PC-9 (cell line): ENCODE results near the gene EYA4. TPM values are rescaled to one million over a fixed set of nuclear protein-coding genes. Genes with fewer than 3 reads are reported as not detected.

Experiments
- BruUV-seq: library from RNA; stranded (reverse); fragments of 400-500 nt; replicated peaks from 2 replicates; lab custom pipeline; 2021; lab: Mats Ljungman, UMichigan
- CTCF ChIA-PET: fragments of 300-600 bp; sonication (Branson Sonifier 250); formaldehyde crosslinking; loops from one replicate; lab custom pipeline; 2022; ENCODE audit warnings: antibody characterized with exemption; lab: Charles Lee
- POLR2A ChIA-PET: fragments of 300-600 bp; sonication (Branson Sonifier 250); formaldehyde crosslinking; loops from one replicate; lab custom pipeline; 2022; ENCODE audit warnings: antibody characterized with exemption; ENCODE audit not compliant: unreplicated experiment; lab: Charles Lee
- DNase-seq, 2 experiments: peaks; one replicate each; pipeline versions ENCODE4 v3.0.0 to v3.0.0-alpha.2; 2015 to 2022; ENCODE audit warnings: mixed read lengths in 1 of 2
- H2AFZ ChIP-seq: fragments of 200-600 bp; sonication (generic); 2 replicates; pipeline ENCODE4 v1.8.1; 2017; ENCODE audit warnings: antibody characterized with exemption
- H3F3A ChIP-seq: fragments of 200-600 bp; sonication (generic); 2 replicates; pipeline ENCODE4 v1.8.1; 2017; ENCODE audit warnings: antibody characterized with exemption, mild to moderate bottlenecking, low read depth; ENCODE audit not compliant: insufficient read depth
- H3K27ac ChIP-seq: fragments of 200-600 bp; sonication (generic); 2 replicates; pipeline ENCODE4 v1.6.1; 2016; ENCODE audit warnings: mixed run types
- H3K27me3 ChIP-seq: fragments of 200-600 bp; sonication (generic); 2 replicates; pipeline ENCODE4 v1.6.1; 2016; ENCODE audit warnings: low read depth, mixed run types; ENCODE audit not compliant: insufficient read depth
- H3K36me3 ChIP-seq: fragments of 200-600 bp; sonication (generic); 2 replicates; pipeline ENCODE4 v1.6.1; 2016; ENCODE audit warnings: low read depth, mixed run types
- H3K4me1 ChIP-seq: fragments of 200-600 bp; sonication (generic); replicated peaks from 2 replicates; pipeline ENCODE4 v1.6.1; 2016; ENCODE audit warnings: mixed run types; ENCODE audit not compliant: insufficient read depth
- H3K4me2 ChIP-seq: fragments of 200-600 bp; sonication (generic); 2 replicates; pipeline ENCODE4 v1.6.1; 2017; ENCODE audit warnings: mixed run types
- H3K4me3 ChIP-seq: fragments of 200-600 bp; sonication (generic); 2 replicates; pipeline ENCODE4 v1.6.1; 2016; ENCODE audit warnings: mixed run types
- H3K79me2 ChIP-seq: fragments of 200-600 bp; sonication (generic); 2 replicates; pipeline ENCODE4 v1.6.1; 2017; ENCODE audit warnings: low read depth, mixed run types
- H3K9me2 ChIP-seq: fragments of 200-600 bp; sonication (generic); 2 replicates; pipeline ENCODE4 v1.8.1; 2017; ENCODE audit warnings: mild to moderate bottlenecking; ENCODE audit not compliant: insufficient read depth
- H3K9me3 ChIP-seq: fragments of 200-600 bp; sonication (generic); 2 replicates; pipeline ENCODE4 v1.8.1; 2016; ENCODE audit warnings: low read depth; ENCODE audit not compliant: insufficient read depth
- H4K20me1 ChIP-seq: fragments of 200-600 bp; sonication (generic); 2 replicates; pipeline ENCODE4 v1.8.1; 2017; ENCODE audit not compliant: insufficient read depth
- CTCF ChIP-seq: fragments of 200-600 bp; sonication (generic); conservative IDR thresholded peaks from 2 replicates; pipeline ENCODE4 v1.6.1; 2017; ENCODE audit warnings: mixed run types, antibody characterized with exemption, mild to moderate bottlenecking, moderate library complexity
- EZH2 ChIP-seq: fragments of 200-600 bp; sonication (generic); IDR thresholded peaks from 2 replicates; pipeline ENCODE4 v1.8.0; 2017; ENCODE audit warnings: antibody characterized with exemption, low read depth
- intact Hi-C: fragments of 100-400 bp; cut with micrococcal nuclease; formaldehyde crosslinking; loops from one replicate; pipeline ENCODE4 v1.10.0; 2022; ENCODE audit not compliant: unreplicated experiment
- total RNA-seq: library from RNA; stranded (reverse); gene quantifications from 2 replicates; pipeline ENCODE4 v1.2.3, GENCODE V29; 2021

EYA4 gene
- total RNA-seq, 1 experiment from 2014 or later, result 9.8 TPM

- H3K4me3 ChIP-seq, result no peak overlapping the region
- H2AFZ ChIP-seq, result no peak overlapping the region
- 0 out of 2 replicates have a peak, but pooled peaks cover 4% of the 10 kb centered on the region for H3K9me2 ChIP-seq
- no peaks in the 10 kb centered on the region for H3K36me3 ChIP-seq
- ChIA-PET CTCF (no interaction called here), POLR2A (no interaction called here)
- H3K27me3 ChIP-seq, result 0 out of 2 replicates have a peak, but pooled peaks cover 3% of the 10 kb centered on the region
- H3F3A ChIP-seq, result peaks cover 5% of the 10 kb centered on the region; the same call in 1 of the 2 replicates
- DNase-seq, result no peak
- H3K4me2 ChIP-seq, result no peak overlapping the region
- H3K27ac ChIP-seq, result no peak overlapping the region
- no peaks in the 10 kb centered on the region for H4K20me1 ChIP-seq
- peaks cover 8% of the 10 kb centered on the region for H3K4me1 ChIP-seq
- BruUV-seq, result no TSS peak
- intact Hi-C loops, result no loop called here
- TF ChIP-seq CTCF (no peak), EZH2 (no peak)
- no peaks in the 10 kb centered on the region; the same call in 1 of the 2 replicates for H3K9me3 ChIP-seq
- no peaks in the 10 kb centered on the region for H3K79me2 ChIP-seq
Observed at GRCh38 chr6:133235221-133235620, 5.9 kb upstream of the EYA4 start.

GRCh38 chr6:133236932-133237331 is 4.2 kb upstream of the EYA4 start:
- no peak for DNase-seq
- ChIA-PET CTCF (no interaction called here), POLR2A (no interaction called here)
- H3K36me3 ChIP-seq, result no peaks in the 10 kb centered on the region
- H3K27ac ChIP-seq, result no peak overlapping the region
- no peak overlapping the region for H3K4me2 ChIP-seq
- no peak overlapping the region for H3K4me3 ChIP-seq
- H2AFZ ChIP-seq, result no peak overlapping the region
- no peaks in the 10 kb centered on the region for H4K20me1 ChIP-seq
- peaks cover 16% of the 10 kb centered on the region; the same call in 1 of the 2 replicates for H3K27me3 ChIP-seq
- peaks cover 5% of the 10 kb centered on the region; the same call in 1 of the 2 replicates for H3F3A ChIP-seq
- no peak for TF ChIP-seq CTCF
- no peaks in the 10 kb centered on the region; the same call in 1 of the 2 replicates for H3K9me3 ChIP-seq
- no peaks in the 10 kb centered on the region for H3K79me2 ChIP-seq
- intact Hi-C loops, result no loop called here
- BruUV-seq, result no TSS peak
- peaks cover 11% of the 10 kb centered on the region for H3K4me1 ChIP-seq
- H3K9me2 ChIP-seq, result 0 out of 2 replicates have a peak, but pooled peaks cover 4% of the 10 kb centered on the region

- ChIA-PET CTCF (no interaction called here), POLR2A (no interaction called here)
- intact Hi-C loops, result loop anchor here (1.0 to 10.0 kb wide), 5 partner anchors 100 to 278 kb away; no protein-coding TSS in a partner anchor
- peaks cover 19% of the 10 kb centered on the region for H3K4me1 ChIP-seq
- H3K79me2 ChIP-seq, result no peaks in the 10 kb centered on the region
- BruUV-seq, result TSS peak; percentile 45
- no peaks in the 10 kb centered on the region for H3K9me2 ChIP-seq
- no peaks in the 10 kb centered on the region for H3K9me3 ChIP-seq
- H3F3A ChIP-seq, result peaks cover 5% of the 10 kb centered on the region; the same call in 1 of the 2 replicates
- peak in 1 of 2 experiments; percentile 44 for DNase-seq
- H3K36me3 ChIP-seq, result no peaks in the 10 kb centered on the region
- peak overlapping the region; percentile 69 for H3K4me3 ChIP-seq
- no peaks in the 10 kb centered on the region for H4K20me1 ChIP-seq
- H2AFZ ChIP-seq, result peak overlapping the region; percentile 98
- H3K27ac ChIP-seq, result peak overlapping the region; percentile 21
- peak overlapping the region; percentile 95 for H3K4me2 ChIP-seq
- peaks cover 26% of the 10 kb centered on the region; the same call in 1 of the 2 replicates for H3K27me3 ChIP-seq
- peak; percentile 30; the same call in 1 of the 2 replicates for TF ChIP-seq CTCF
- TF ChIP-seq EZH2, result no peak
Observed at GRCh38 chr6:133240511-133241085, 559 bp upstream of the EYA4 start.
